ENCODE measurements around the gene CHD2. TPM values are rescaled to one million over a fixed set of nuclear protein-coding genes. Genes with fewer than 3 reads are reported as not detected.
"Not testable (repeated sequence)": the region's sequence is repeated elsewhere in the genome, so short reads cannot be mapped to it uniquely, and the experiment has no call there.

CHD2 gene
- total RNA-seq (71.2 TPM), polyA plus RNA-seq (ENCODE audit: insufficient read depth in 1 of 8, insufficient read length in 8 of 8, low replicate concordance in 1 of 8) (10 to 100 TPM; 53.4 to 65.8 (median 54.8) TPM)
- long read RNA-seq, donor 1, partial matches to known transcripts: 0 of 2 reads
- long read RNA-seq, donor 1, other reads (novel, unspliced or antisense): 0 of 2 reads
- long read RNA-seq, donor 2: 0 reads
- long read RNA-seq, donor 3, partial matches to known transcripts: 98 of 106 reads
- long read RNA-seq, donor 3, other reads (novel, unspliced or antisense): 0 of 106 reads
- long read RNA-seq, donor 4: 0 reads
- long read RNA-seq, donor 5, transcript CHD2-212 (2 exons, 1,740 nt): major isoform, 6 of 56 reads
- long read RNA-seq, donor 5, partial matches to known transcripts: 49 of 56 reads
- long read RNA-seq, donor 5, other reads (novel, unspliced or antisense): 0 of 56 reads
- long read RNA-seq, donor 6, partial matches to known transcripts: 15 of 17 reads
- long read RNA-seq, donor 6, other reads (novel, unspliced or antisense): 0 of 17 reads
- long read RNA-seq, donor 7, partial matches to known transcripts: 11 of 25 reads
- long read RNA-seq, donor 7, other reads (novel, unspliced or antisense): 13 of 25 reads
- long read RNA-seq, donor 8, partial matches to known transcripts: 0 of 4 reads
- long read RNA-seq, donor 8, other reads (novel, unspliced or antisense): 0 of 4 reads
- long read RNA-seq, donor 9, partial matches to known transcripts: 64 of 68 reads
- long read RNA-seq, donor 9, other reads (novel, unspliced or antisense): 0 of 68 reads
- long read RNA-seq, donor 10, transcript CHD2-212 (2 exons, 1,740 nt): major isoform, 7 of 20 reads
- long read RNA-seq, donor 10, partial matches to known transcripts: 13 of 20 reads
- long read RNA-seq, donor 10, other reads (novel, unspliced or antisense): 0 of 20 reads
- long read RNA-seq, donor 11, partial matches to known transcripts: 21 of 23 reads
- long read RNA-seq, donor 11, other reads (novel, unspliced or antisense): 0 of 23 reads

DNA sequence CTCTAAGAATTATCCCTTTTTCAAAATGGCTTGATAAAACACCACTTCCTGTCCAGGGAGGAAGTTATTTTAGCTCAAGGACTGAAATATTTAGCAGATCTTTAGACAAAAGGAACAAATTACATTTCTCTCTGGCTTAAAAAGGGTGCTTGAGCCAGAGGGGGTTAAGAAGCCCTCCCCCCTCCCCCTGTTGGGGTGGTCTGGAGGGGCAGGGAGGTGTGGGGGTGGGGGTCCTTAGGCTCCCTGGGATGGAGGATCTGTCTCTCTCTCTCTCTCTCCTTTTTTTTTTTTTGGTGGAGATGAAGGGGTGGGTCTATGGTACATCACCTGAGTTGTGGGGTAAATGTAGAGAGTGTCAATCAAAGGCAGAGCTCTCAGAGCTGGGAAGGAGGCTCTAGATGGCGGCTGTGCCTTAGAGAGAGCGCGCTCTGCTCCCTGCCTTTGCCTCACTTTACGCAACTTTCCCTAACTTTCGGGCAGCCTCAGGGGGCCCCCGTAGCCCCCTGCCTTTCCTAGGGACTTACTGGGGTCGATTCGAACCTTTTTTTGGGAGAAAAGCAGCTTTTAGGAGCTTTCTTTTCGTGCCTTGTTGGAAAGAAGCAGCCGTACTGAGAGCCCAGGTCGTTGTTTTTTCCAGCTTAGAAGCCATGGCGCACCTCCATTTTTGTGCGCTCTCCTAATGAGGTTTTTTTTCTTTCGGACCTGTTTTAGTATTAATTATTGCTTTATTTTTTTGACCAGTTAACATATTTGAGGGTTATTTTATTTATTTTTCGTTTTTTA is at the start of gene CHD2:
Gene CHD2, plus strand, starts transcription at position 377 of the 783 bp plus-strand sequence. CDS start 914 bp downstream, outside the sequence.
- peak; percentile 94 for DNase-seq
- Histone ChIP-seq H3K27ac (ENCODE audit: low read length) (peak within 1 kb of the TSS; percentile 100), H3K9me3 (replicated peaks; ENCODE audit: control insufficient read depth, low read depth, low read length) (no peaks in the 10 kb centered on the region), H3K27me3 (ENCODE audit: control insufficient read depth, insufficient read depth, low read length) (no peaks in the 10 kb centered on the region), H3K36me3 (ENCODE audit: control insufficient read depth, insufficient read depth, low read length) (peaks cover 4% of the 10 kb centered on the region), H3K4me3 (ENCODE audit: low read length) (peak within 1 kb of the TSS; percentile 76), H3K4me1 (ENCODE audit: control insufficient read depth, insufficient read depth, low read length) (peaks cover 5% of the 10 kb centered on the region)
- 0% methylated on average over 5 of the region's 15 CpGs for WGBS (ENCODE audit: insufficient coverage)

DNA sequence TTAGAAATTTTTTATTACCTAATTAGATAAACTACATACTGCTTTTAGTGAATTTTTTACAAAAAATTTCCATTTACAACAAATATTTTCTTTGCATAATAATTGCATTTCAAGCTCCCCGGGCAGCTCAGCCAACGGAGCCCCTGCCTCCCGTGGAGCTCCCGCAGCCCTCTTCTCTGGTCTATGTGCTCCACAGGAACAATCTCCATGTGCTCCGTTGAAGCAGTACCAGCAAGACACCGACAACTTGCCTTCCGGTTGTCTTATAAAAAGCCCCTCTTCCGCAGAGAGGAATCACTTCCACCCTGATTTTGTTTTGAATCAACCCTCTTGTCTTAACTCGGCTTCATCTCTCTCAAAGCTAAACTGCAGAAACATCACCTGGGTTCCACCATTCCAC is 46.9 kb upstream of the CHD2 start:
- H3K4me3 ChIP-seq (ENCODE audit: low read length): no peak overlapping the region
- H3K27ac ChIP-seq (ENCODE audit: low read length): no peak overlapping the region
- no peaks in the 10 kb centered on the region for H3K9me3 ChIP-seq (replicated peaks; ENCODE audit: control insufficient read depth, low read depth, low read length)
- H3K27me3 ChIP-seq (ENCODE audit: control insufficient read depth, insufficient read depth, low read length): peaks cover 5% of the 10 kb centered on the region
- WGBS (ENCODE audit: insufficient coverage): 68% methylated on average over 9 of the region's 9 CpGs
- H3K4me1 ChIP-seq (ENCODE audit: control insufficient read depth, insufficient read depth, low read length): peaks cover 2% of the 10 kb centered on the region
- DNase-seq: no peak
- H3K36me3 ChIP-seq (ENCODE audit: control insufficient read depth, insufficient read depth, low read length): no peaks in the 10 kb centered on the region

GRCh38 chr15:92861742-92862141 is 38.4 kb upstream of the CHD2 start:
- no peaks in the 10 kb centered on the region for H3K36me3 ChIP-seq (ENCODE audit: control insufficient read depth, insufficient read depth, low read length)
- WGBS (ENCODE audit: insufficient coverage): no CpG with 5 or more reads among the region's 1 CpG
- H3K27ac ChIP-seq (ENCODE audit: low read length): no peak overlapping the region

DNA sequence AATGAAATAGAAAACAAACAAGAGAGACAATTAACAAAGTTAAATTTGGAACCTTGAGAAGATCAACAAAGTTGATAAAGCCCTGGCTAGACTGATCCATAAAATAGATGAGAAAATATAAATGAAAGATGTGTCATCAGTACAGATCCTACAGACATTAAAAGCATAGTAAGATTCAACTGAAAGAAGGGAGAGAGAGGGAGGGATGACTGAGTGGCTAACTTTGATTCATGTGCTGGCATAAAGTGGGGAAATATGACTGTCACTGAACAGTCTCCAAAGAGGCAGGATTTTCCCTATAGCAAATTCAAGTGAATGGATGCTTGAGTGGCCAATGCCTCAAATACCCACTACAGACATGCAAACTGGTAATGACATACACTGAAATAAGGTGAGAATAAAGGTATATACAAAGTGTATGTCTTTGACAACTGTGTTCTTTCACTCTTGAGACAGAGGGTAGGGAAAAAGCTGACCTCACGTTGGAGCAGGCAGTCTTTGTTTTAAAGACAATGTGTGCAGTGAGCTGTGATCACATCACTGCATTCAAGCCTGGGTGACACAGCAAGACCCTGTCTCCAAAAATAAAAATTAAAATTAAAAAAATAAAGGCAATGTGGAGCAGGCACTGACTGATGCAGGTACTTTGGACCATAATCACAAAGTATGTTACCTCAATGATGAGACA is 35.9 kb upstream of the CHD2 start:
- H3K36me3 ChIP-seq (ENCODE audit: control insufficient read depth, insufficient read depth, low read length): no peaks in the 10 kb centered on the region
- no peak overlapping the region for H3K4me3 ChIP-seq (ENCODE audit: low read length)
- WGBS (ENCODE audit: insufficient coverage): no CpG with 5 or more reads among the region's 1 CpG
- H3K27me3 ChIP-seq (ENCODE audit: control insufficient read depth, insufficient read depth, low read length): peaks cover 2% of the 10 kb centered on the region
- no peak overlapping the region for H3K27ac ChIP-seq (ENCODE audit: low read length)
- no peaks in the 10 kb centered on the region for H3K4me1 ChIP-seq (ENCODE audit: control insufficient read depth, insufficient read depth, low read length)
- no peak for DNase-seq
- peaks cover 11% of the 10 kb centered on the region for H3K9me3 ChIP-seq (replicated peaks; ENCODE audit: control insufficient read depth, low read depth, low read length)

More at GRCh38 chr15:92861742-92862141, 38.4 kb upstream of the CHD2 start:
- H3K4me3 ChIP-seq (ENCODE audit: low read length): no peak overlapping the region
- peaks cover 4% of the 10 kb centered on the region for H3K27me3 ChIP-seq (ENCODE audit: control insufficient read depth, insufficient read depth, low read length)
- H3K4me1 ChIP-seq (ENCODE audit: control insufficient read depth, insufficient read depth, low read length): no peaks in the 10 kb centered on the region
- DNase-seq: no peak
- peaks cover 11% of the 10 kb centered on the region for H3K9me3 ChIP-seq (replicated peaks; ENCODE audit: control insufficient read depth, low read depth, low read length)

- no peak overlapping the region for H3K27ac ChIP-seq (ENCODE audit: low read length)
- H3K27me3 ChIP-seq (ENCODE audit: control insufficient read depth, insufficient read depth, low read length): no peaks in the 10 kb centered on the region
- peaks cover 3% of the 10 kb centered on the region for H3K9me3 ChIP-seq (replicated peaks; ENCODE audit: control insufficient read depth, low read depth, low read length)
- H3K4me1 ChIP-seq (ENCODE audit: control insufficient read depth, insufficient read depth, low read length): peaks cover 5% of the 10 kb centered on the region
- H3K4me3 ChIP-seq (ENCODE audit: low read length): no peak overlapping the region
- 86% methylated on average over 2 of the region's 4 CpGs for WGBS (ENCODE audit: insufficient coverage)
- no peaks in the 10 kb centered on the region for H3K36me3 ChIP-seq (ENCODE audit: control insufficient read depth, insufficient read depth, low read length)
- DNase-seq: no peak
Observed at GRCh38 chr15:92869263-92869940, 30.7 kb upstream of the CHD2 start.

GRCh38 chr15:92870010-92870591 is 30.0 kb upstream of the CHD2 start:
- H3K4me3 ChIP-seq (ENCODE audit: low read length): no peak overlapping the region
- no peak overlapping the region for H3K27ac ChIP-seq (ENCODE audit: low read length)
- H3K9me3 ChIP-seq (replicated peaks; ENCODE audit: control insufficient read depth, low read depth, low read length): no peaks in the 10 kb centered on the region
- peaks cover 5% of the 10 kb centered on the region for H3K4me1 ChIP-seq (ENCODE audit: control insufficient read depth, insufficient read depth, low read length)
- H3K36me3 ChIP-seq (ENCODE audit: control insufficient read depth, insufficient read depth, low read length): no peaks in the 10 kb centered on the region
- WGBS (ENCODE audit: insufficient coverage): 36% methylated on average over 5 of the region's 9 CpGs
- no peaks in the 10 kb centered on the region for H3K27me3 ChIP-seq (ENCODE audit: control insufficient read depth, insufficient read depth, low read length)
- no peak for DNase-seq

GRCh38 chr15:92872967-92873366 is 27.2 kb upstream of the CHD2 start:
- WGBS (ENCODE audit: insufficient coverage): 90% methylated on average over 3 of the region's 6 CpGs
- H3K9me3 ChIP-seq (replicated peaks; ENCODE audit: control insufficient read depth, low read depth, low read length); H3K4me3 ChIP-seq (ENCODE audit: low read length); DNase-seq; H3K36me3 ChIP-seq (ENCODE audit: control insufficient read depth, insufficient read depth, low read length); H3K27ac ChIP-seq (ENCODE audit: low read length); H3K27me3 ChIP-seq (ENCODE audit: control insufficient read depth, insufficient read depth, low read length): not testable (repeated sequence)
- peaks cover 17% of the 10 kb centered on the region for H3K4me1 ChIP-seq (ENCODE audit: control insufficient read depth, insufficient read depth, low read length)

- H3K36me3 ChIP-seq (ENCODE audit: control insufficient read depth, insufficient read depth, low read length): no peaks in the 10 kb centered on the region
- no peaks in the 10 kb centered on the region for H3K9me3 ChIP-seq (replicated peaks; ENCODE audit: control insufficient read depth, low read depth, low read length)
- DNase-seq: no peak
- WGBS (ENCODE audit: insufficient coverage): 100% methylated on average over 1 of the region's 5 CpGs
- H3K4me3 ChIP-seq (ENCODE audit: low read length): no peak overlapping the region
- no peaks in the 10 kb centered on the region for H3K27me3 ChIP-seq (ENCODE audit: control insufficient read depth, insufficient read depth, low read length)
- H3K4me1 ChIP-seq (ENCODE audit: control insufficient read depth, insufficient read depth, low read length): peaks cover 30% of the 10 kb centered on the region
- H3K27ac ChIP-seq (ENCODE audit: low read length): peak overlapping the region; percentile 79
Observed at GRCh38 chr15:92877000-92877399, 23.1 kb upstream of the CHD2 start.
